Esophagus muscularis mucosa (tissue), 4 donors: ENCODE results near the gene TMEM161A. TPM values are rescaled to one million over a fixed set of nuclear protein-coding genes. Genes with fewer than 3 reads are reported as not detected.

Experiments
- DNase-seq: peaks from one replicate; pipeline ENCODE4 v3.0.0-alpha.2; 2017; ENCODE audit errors: extremely low spot score
- H3K27ac ChIP-seq, 4 donors: fragments of 200-600 bp; sonication (generic); replicated peaks in 1 of 4; 1 replicate in 3 of 4; 2 replicates in 1 of 4; pipeline ENCODE4 v1.5.1; 2016 to 2019; ENCODE audit warnings: mild to moderate bottlenecking in 1 of 4
- H3K27me3 ChIP-seq, 4 donors: fragments of 200-600 bp; sonication (generic); one replicate each; pipeline versions ENCODE4 v1.5.1 to v1.6.0; 2016 to 2019
- H3K36me3 ChIP-seq, 4 donors: fragments of 200-600 bp; sonication (generic); one replicate each; pipeline ENCODE4 v1.5.1; 2016 to 2019
- H3K4me1 ChIP-seq, 4 donors: fragments of 200-600 bp; sonication (generic); one replicate each; pipeline ENCODE4 v1.5.1; 2016 to 2019
- H3K4me3 ChIP-seq, 4 donors: fragments of 200-600 bp; sonication (generic); 1 replicate in 2 of 4; 2 replicates in 2 of 4; pipeline ENCODE4 v1.5.1; 2016 to 2019; ENCODE audit warnings: mild to moderate bottlenecking in 4 of 4, moderate library complexity in 1 of 4
- H3K9me3 ChIP-seq, 4 donors: fragments of 200-600 bp; sonication (generic); 1 replicate in 3 of 4; 2 replicates in 1 of 4; pipeline ENCODE4 v1.5.1; 2016 to 2019
- EP300 ChIP-seq: sonication (generic); formaldehyde crosslinking; IDR thresholded peaks from one replicate; pipeline ENCODE4 v1.6.1; 2017; ENCODE audit warnings: antibody characterized with exemption
- POLR2A ChIP-seq: fragments of 450-650 bp; IDR thresholded peaks from one replicate; pipeline ENCODE4 v1.6.1; 2017; ENCODE audit warnings: antibody characterized with exemption, moderate library complexity, mild to moderate bottlenecking, low read depth
- POLR2AphosphoS5 ChIP-seq, 2 donors: sonication (generic); formaldehyde crosslinking; IDR thresholded peaks; one replicate each; pipeline ENCODE4 v1.6.1; 2017; ENCODE audit warnings: antibody characterized with exemption in 2 of 2
- WGBS: methylation state at CpG from one replicate; pipeline ENCODE4 v1.1.5; 2018; 5-methylcytosine and 5-hydroxymethylcytosine counted together
- intact Hi-C: fragments of 100-400 bp; cut with DNase I; formaldehyde crosslinking; loops from one replicate; pipeline ENCODE4 v1.15.1; 2023
- total RNA-seq, 4 donors: library from RNA; depleted of rRNA; stranded (reverse); fragments of >200 nt; gene quantifications; one replicate each; pipeline versions ENCODE4 v1.1.0 to v1.2.1, GENCODE V29; 2016
- TF ChIP-seq, protein P1 (sequence below), 3 experiments: fragments of 200-600 bp in 2 of 3; fragments of 450-650 bp in 1 of 3; sonication (generic) in 2 of 3; IDR thresholded peaks; one replicate each; pipeline ENCODE4 v1.5.1; 2017 to 2019; ENCODE audit warnings: antibody characterized with exemption in 3 of 3, mild to moderate bottlenecking in 2 of 3, moderate library complexity in 1 of 3

TMEM161A gene
- total RNA-seq, 4 donors from 2014 or later, result 12.0 to 26.8 (median 16.9) TPM

DNA sequence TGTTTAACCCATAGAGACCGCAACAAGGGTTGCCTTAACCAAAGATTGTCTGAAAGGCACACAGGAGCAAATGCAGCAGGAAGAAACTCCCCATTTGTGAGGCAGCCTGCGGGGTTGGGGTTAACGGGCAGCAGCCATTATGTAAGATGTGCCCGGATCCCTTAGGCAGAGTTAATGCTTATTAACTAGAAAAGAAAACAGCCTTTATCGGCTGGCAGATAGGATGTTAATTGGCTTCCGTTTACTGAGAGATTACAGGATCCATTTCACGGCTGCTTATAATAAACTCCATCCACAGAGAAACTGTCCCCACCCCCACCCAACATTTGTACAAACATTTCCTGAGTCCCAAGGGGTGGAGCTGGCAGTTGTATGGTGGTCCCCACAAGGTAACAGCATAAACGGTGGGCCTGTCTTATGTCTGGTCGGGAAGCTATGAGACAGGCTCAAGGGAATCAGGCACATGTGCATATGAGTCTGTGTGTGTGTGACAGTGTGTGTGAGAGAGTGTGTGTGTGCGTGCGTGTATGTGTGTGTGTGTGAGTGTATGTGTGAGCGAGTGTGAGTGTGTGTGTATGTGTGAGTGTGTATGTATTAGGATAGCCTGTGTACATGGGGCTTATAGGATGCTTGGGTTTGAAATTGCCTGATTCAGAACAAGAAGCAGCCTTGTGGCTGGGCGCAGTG, 63.9 kb downstream of the TMEM161A start:
- Histone ChIP-seq H3K4me3 (no peak overlapping the region), H3K27me3 (no peaks in the 10 kb centered on the region), H3K4me1 (peaks cover 3 to 5% (median 3%) of the 10 kb centered on the region in 4 donors), H3K27ac (no peak overlapping the region), H3K36me3 (peaks cover 0 to 26% (median 7%) of the 10 kb centered on the region in 4 donors), H3K9me3 (no peaks in the 10 kb centered on the region)
- TF ChIP-seq, protein P1, sequence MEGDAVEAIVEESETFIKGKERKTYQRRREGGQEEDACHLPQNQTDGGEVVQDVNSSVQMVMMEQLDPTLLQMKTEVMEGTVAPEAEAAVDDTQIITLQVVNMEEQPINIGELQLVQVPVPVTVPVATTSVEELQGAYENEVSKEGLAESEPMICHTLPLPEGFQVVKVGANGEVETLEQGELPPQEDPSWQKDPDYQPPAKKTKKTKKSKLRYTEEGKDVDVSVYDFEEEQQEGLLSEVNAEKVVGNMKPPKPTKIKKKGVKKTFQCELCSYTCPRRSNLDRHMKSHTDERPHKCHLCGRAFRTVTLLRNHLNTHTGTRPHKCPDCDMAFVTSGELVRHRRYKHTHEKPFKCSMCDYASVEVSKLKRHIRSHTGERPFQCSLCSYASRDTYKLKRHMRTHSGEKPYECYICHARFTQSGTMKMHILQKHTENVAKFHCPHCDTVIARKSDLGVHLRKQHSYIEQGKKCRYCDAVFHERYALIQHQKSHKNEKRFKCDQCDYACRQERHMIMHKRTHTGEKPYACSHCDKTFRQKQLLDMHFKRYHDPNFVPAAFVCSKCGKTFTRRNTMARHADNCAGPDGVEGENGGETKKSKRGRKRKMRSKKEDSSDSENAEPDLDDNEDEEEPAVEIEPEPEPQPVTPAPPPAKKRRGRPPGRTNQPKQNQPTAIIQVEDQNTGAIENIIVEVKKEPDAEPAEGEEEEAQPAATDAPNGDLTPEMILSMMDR (IDR thresholded peaks at IDR 0.05), result no peak
- TF ChIP-seq POLR2AphosphoS5 (IDR thresholded peaks at IDR 0.05), result no peak
- TF ChIP-seq POLR2A, result no peak
- TF ChIP-seq EP300, result no peak
- intact Hi-C loops, result no loop called here
- WGBS, result 78% methylated on average over 13 of the region's 13 CpGs
- no peak for DNase-seq

DNA sequence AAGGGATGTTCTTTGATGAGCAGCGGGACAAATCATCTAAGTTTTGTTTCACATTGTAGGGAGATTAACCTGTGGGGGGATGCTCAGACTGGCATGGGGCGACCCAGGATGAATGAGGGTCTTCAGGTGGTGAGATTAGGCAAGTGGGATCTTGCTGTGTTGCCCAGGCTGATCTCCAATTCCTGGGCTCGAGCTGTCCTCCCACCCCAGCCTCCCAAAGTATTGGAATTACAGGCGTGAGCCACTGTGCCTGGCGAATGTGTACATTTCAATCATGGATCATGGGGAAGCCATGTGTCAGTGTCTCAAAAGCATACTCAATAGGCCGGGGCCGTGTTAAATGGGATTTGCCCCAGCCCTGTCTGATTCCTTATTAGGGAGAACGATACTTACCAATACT, 66.4 kb downstream of the TMEM161A start:
- no peak for DNase-seq
- TF ChIP-seq POLR2AphosphoS5 (IDR thresholded peaks at IDR 0.05), result no peak
- no peak for TF ChIP-seq EP300
- no peak for TF ChIP-seq POLR2A
- TF ChIP-seq, protein P1 (IDR thresholded peaks at IDR 0.05), result no peak

More for the DNA sequence above, 66.4 kb downstream of the TMEM161A start:
- Histone ChIP-seq H3K27me3 (no peaks in the 10 kb centered on the region), H3K4me3 (no peak overlapping the region), H3K4me1 (peaks cover 12 to 20% (median 16%) of the 10 kb centered on the region in 4 donors), H3K9me3 (no peaks in the 10 kb centered on the region), H3K36me3 (peaks cover 0 to 18% (median 2%) of the 10 kb centered on the region in 4 donors), H3K27ac (no peak overlapping the region)
- WGBS, result 98% methylated on average over 7 of the region's 8 CpGs
- intact Hi-C loops, result no loop called here

Other genes starting within 250 kb of the TMEM161A start
- gene CERS1, start 242.3 kb downstream of the TMEM161A start, total RNA-seq, result 1 to 10 TPM in 3 of 4 donors, under 1 TPM in 1; 0.42 to 3.2 (median 1.1) TPM
- 100 to 1,000 TPM; 173 to 231 (median 210) TPM for gene COPE, start 219.1 kb downstream of the TMEM161A start, total RNA-seq
- gene DDX49, start 218.8 kb downstream of the TMEM161A start, total RNA-seq, result 10 to 100 TPM; 38.4 to 42.6 (median 41.7) TPM
- gene HOMER3, start 197.3 kb downstream of the TMEM161A start, total RNA-seq, result 10 to 100 TPM; 26.7 to 47.8 (median 39.1) TPM
- 10 to 100 TPM; 23.1 to 45.7 (median 32.0) TPM for gene SUGP2, start 105.0 kb downstream of the TMEM161A start, total RNA-seq
- gene ARMC6, start 104.9 kb downstream of the TMEM161A start, total RNA-seq, result 10 to 100 TPM; 16.2 to 25.8 (median 20.4) TPM
- 10 to 100 TPM; 11.2 to 16.8 (median 13.8) TPM for gene SLC25A42, start 74.5 kb downstream of the TMEM161A start, total RNA-seq
- gene MEF2B, start 31.8 kb upstream of the TMEM161A start, total RNA-seq, result not detected
- gene BORCS8, start 53.7 kb upstream of the TMEM161A start, total RNA-seq, result 10 to 100 TPM; 10.8 to 16.1 (median 12.5) TPM
- gene RFXANK, start 53.8 kb upstream of the TMEM161A start, total RNA-seq, result 10 to 100 TPM; 34.8 to 49.2 (median 38.2) TPM
- gene NR2C2AP, start 64.9 kb upstream of the TMEM161A start, total RNA-seq, result 10 to 100 TPM in 3 of 4 donors, 1 to 10 TPM in 1; 10.0 to 18.0 (median 16.5) TPM
- gene NCAN, start 73.5 kb upstream of the TMEM161A start, total RNA-seq, result under 1 TPM in 1 of 4 donors, not detected in 3; 0.17 TPM
- gene TM6SF2, start 134.8 kb upstream of the TMEM161A start, total RNA-seq, result under 1 TPM in 3 of 4 donors, not detected in 1; 0.40 to 0.50 (median 0.45) TPM
- gene SUGP1, start 182.0 kb upstream of the TMEM161A start, total RNA-seq, result 10 to 100 TPM; 26.0 to 43.8 (median 30.8) TPM
- 10 to 100 TPM; 27.4 to 47.8 (median 37.6) TPM for gene MAU2, start 182.4 kb upstream of the TMEM161A start, total RNA-seq